Transverse colon (tissue), 3 donors: ENCODE measurements around the gene SF3B6.

Experiments
- EP300 ChIP-seq: sonication (generic); formaldehyde crosslinking; IDR thresholded peaks from one replicate; pipeline ENCODE4 v1.6.1; 2017; ENCODE audit warnings: antibody characterized with exemption, low read depth
- POLR2A ChIP-seq: fragments of 450-650 bp; IDR thresholded peaks from one replicate; pipeline ENCODE4 v1.6.1; 2016; ENCODE audit warnings: antibody characterized with exemption, mild to moderate bottlenecking, moderate library complexity
- TF ChIP-seq, protein P1 (sequence below), 5 experiments: fragments of 200-600 bp in 3 of 5; fragments of 450-650 bp in 2 of 5; sonication (generic) in 3 of 5; IDR thresholded peaks; 1 replicate in 2 of 5; 2 replicates in 3 of 5; pipeline ENCODE4 v1.5.1; 2016 to 2017; ENCODE audit warnings: antibody characterized with exemption in 5 of 5, inconsistent platforms in 3 of 5, mild to moderate bottlenecking in 2 of 5, moderate library complexity in 1 of 5

DNA sequence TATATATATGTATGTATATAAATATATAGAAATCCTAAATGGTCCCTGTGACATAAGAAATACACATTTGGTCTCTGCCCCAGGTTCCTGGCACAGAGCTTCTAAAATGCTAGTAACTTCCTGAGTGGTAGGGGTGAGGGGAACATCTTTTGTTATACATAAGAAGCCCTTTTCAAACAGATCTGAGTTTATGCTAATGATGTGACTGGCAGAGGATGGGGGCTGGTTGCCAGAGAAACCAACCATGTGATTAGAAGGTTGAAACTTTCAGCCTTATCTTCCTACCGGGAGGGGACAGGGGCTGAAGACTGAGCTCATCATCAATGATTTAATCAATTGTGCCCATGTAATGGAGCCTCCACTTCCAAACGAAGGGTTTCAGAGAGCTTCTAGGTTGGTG lies 49.9 kb downstream of the SF3B6 start:
- TF ChIP-seq, protein P1, sequence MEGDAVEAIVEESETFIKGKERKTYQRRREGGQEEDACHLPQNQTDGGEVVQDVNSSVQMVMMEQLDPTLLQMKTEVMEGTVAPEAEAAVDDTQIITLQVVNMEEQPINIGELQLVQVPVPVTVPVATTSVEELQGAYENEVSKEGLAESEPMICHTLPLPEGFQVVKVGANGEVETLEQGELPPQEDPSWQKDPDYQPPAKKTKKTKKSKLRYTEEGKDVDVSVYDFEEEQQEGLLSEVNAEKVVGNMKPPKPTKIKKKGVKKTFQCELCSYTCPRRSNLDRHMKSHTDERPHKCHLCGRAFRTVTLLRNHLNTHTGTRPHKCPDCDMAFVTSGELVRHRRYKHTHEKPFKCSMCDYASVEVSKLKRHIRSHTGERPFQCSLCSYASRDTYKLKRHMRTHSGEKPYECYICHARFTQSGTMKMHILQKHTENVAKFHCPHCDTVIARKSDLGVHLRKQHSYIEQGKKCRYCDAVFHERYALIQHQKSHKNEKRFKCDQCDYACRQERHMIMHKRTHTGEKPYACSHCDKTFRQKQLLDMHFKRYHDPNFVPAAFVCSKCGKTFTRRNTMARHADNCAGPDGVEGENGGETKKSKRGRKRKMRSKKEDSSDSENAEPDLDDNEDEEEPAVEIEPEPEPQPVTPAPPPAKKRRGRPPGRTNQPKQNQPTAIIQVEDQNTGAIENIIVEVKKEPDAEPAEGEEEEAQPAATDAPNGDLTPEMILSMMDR (IDR thresholded peaks at IDR 0.05) = no peak
- no peak for TF ChIP-seq EP300
- no peak for TF ChIP-seq POLR2A
